ENCODE results near the gene RPTOR.

GRCh38 chr17:80615376-80615775 is 70.7 kb downstream of the RPTOR start:
- TF ChIP-seq CTCF (IDR thresholded peaks at IDR 0.05), result no peak
- no peak for TF ChIP-seq POLR2A (IDR thresholded peaks at IDR 0.05)
